ENCODE results near the gene CFL1.

Gene CFL1

DNA sequence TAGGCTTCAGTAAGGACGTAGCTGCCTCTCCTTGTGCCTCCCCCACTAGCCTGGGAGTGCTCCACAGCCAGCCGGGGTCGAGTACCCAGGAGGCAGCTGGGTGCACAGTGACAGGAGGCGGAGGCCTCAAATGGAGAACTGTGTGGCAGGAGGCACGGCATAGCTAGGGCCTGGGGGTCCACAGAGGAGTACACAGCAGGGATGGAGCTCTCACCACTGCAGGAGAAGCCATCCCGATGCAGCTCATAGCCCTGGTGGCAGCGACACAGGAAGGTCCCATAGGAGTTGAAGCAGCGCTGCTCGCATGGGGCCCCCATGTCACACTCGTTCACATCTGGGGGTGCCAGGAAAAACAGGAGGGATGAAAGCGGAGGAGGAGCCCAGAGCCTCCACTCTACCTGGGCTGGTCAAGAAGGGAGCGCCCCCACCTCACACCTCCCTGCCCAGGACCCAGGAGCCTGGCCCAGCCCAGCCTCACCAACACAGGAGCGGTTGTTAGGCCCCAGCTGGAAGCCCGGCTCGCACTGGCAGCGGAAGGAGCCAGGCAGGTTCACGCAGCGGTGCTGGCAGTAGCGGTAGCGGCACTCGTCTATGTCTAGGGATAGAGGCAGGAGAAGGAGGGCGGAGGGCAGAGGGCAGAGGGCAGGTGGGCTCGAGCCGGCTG is 11.8 kb upstream of the CFL1 start:
- no peak for DNase-seq (ENCODE audit: low read depth)

DNA sequence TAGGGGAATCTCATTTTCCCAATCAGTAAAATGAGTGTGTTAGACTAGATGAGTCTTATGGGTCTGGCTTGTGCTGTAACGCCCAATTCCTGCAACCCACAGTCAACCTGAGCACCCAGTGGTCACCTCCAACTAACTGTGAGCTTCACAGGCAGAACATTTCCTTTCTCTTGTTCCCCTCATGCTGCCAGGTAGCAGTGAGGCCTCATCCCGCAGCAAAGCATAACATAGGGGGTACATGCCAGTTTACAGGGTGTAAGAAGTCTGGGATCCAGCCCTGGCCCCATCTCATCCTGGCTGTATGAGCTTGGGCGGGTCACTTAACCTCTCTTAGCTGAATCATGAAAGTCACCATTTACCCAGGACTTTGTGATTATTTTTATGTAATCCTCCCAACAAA is 10.9 kb upstream of the CFL1 start:
- no peak for DNase-seq (ENCODE audit: low read depth)

DNA sequence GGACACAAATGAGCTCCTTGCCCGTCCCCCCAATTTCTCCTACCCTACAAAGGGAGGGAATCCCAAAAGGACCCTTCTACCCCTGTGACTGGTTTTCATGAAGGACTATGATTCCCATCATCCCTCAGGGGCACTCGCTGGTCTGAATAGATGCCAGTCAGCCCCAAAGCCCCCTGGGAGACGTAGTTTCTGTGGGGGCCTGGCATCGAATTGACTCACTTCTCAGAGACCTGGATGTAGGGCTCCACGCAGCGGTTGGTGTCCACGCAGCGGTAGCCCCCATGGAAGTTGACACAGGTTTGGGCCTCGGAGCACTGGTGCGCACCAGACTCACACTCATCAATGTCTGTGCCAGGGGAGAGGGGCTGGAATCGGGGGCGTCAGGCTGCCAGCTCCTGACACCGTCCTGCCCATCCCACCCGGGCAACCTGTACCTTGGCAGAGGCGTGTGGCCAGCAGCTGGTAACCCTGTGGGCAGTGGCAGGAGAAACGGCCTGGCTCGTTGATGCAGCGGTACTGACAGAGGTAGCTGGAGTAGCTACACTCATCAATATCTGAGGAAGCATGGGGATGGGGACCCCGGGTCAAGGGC is 10.2 kb upstream of the CFL1 start:
- no peak for DNase-seq (ENCODE audit: low read depth)

DNA sequence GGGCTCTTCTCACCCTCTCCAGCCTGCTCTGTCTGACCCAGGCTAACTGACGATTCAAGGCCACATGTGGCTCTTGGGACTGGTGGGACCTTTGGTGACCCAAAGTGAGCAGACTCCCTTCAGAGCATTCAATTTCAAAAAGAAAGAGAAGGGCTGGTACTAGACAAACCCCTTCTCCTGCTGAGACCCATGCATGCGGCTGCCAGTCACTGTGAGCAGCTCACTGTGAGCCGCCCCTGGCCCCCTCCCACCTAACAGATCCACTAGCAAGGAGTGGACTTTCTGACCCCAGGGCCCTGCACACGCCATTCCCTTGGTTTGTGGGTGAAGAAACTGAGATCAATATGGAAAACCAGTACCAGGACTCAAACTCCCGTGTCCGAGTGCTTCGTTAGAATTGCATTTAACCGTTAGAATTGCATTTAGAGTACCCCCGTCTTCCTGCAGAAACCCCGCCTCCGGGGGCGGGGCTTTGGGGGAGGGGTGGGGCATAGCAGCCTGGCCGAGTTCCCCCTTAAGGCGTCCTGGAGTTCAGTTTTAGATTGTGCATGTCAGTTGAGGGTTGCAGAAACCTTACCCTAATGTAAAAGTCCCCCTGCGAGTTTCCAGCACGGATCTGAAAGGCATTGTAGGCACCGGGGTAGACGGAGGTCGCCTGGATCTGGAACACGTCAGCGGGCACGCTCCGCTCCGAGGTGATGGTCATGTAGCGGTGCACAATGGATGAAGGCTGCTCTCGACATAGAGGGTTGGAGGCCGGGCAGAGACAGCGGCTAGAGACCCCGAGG is 9.5 kb upstream of the CFL1 start:
- no peak for DNase-seq (ENCODE audit: low read depth)

DNA sequence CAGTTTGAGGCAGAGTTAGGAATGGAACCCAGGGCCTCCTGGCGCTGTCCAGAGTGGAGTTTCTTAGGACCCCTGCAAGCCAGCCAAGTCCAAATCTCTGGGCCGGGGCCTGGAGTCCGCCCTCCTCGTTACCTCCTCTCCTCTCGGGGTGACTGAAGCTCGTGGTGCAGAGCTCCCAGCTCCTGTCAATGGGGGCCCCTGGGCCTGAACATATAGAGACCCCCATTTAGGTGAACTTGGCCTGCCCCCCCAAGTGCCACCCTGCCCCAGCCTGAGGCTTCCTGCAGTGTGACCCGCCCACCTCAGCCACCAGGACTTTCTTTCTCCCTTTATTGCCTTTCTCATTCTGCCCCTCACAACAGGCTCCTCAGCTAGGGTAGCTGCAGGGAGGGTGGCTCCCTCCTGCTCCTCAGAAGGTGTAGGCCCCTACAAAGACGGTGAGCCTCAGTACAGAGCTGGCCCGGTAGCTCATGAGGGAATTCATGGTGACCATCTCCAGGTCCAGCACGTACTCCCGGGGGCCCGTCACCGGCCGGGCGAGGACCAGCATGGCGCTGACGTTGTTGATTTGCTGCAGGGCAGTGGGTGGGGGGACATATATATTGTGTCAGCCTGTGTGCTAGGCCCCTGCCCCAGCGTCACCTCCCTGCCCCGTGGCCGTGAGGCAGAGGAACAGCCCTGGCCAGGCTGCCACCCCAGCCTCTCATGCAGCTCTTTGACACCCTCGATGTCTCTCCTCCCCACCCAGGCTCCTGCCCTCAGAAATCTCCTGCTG is 8.7 kb upstream of the CFL1 start:
- no peak for DNase-seq (ENCODE audit: low read depth)

DNA sequence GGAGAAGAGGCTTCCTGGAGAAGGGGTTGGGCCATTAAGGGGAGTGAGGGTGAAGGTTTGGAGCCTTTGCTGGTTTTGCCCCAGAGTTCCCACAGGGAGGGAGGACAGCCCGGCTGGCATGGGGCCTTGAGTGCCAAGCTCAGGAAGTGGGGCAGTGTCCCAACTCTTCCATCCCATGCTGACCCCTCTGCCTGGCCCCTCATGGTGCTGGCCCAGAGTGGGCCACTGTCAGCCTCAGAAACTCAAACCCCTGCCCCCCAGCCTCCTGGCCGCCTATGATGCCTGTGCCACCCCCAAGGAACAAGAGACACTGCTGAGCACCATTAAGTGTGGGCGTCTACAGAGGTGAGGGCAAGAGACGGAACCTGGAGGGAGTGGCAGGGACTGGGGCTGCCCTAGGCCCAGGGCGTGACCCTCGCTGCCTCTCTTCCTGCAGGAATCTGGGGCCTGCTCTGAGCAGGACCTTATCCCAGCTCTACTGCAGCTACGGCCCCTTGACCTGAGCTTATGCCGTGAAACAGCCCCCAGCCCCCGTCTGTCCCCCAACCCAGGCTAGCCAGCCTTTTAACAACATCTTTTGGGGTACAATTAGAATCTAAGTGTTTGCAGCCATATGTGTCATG is 7.7 kb upstream of the CFL1 start:
- DNase-seq (ENCODE audit: low read depth): no peak

DNA sequence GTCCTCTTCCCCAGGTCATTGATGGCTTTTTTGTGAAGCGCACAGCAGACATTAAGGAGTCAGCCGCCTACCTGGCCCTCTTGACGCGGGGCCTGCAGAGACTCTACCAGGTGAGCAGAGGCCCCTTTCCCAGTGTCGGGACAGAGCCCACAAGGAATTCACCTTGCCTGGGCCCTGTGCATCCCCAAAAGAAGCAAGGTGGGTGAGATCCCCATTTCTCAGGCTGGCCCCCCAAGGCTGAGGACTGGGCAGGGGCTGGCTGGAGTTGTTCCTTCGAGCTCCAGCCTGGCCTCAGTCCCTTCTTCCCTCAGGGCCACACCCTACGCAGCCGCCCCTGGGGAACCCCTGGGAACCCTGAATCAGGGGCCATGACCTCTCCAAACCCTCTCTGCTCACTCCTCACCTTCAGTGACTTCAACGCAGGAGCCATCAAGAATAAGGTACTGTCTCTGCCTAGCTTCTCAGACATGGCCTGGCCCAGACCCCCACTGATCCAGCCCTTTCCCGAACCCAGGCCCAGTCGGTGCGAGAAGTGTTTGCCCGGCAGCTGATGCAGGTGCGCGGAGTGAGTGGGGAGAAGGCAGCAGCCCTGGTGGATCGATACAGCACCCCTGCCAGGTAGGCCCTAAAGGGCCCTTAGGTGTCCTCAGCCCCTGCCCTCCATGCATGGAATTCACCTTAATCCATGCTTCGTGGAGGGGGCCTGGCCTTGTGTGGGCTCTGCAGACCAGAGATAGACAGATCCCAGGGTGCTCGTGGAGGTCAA is 6.9 kb upstream of the CFL1 start:
- DNase-seq (ENCODE audit: low read depth): no peak

DNA sequence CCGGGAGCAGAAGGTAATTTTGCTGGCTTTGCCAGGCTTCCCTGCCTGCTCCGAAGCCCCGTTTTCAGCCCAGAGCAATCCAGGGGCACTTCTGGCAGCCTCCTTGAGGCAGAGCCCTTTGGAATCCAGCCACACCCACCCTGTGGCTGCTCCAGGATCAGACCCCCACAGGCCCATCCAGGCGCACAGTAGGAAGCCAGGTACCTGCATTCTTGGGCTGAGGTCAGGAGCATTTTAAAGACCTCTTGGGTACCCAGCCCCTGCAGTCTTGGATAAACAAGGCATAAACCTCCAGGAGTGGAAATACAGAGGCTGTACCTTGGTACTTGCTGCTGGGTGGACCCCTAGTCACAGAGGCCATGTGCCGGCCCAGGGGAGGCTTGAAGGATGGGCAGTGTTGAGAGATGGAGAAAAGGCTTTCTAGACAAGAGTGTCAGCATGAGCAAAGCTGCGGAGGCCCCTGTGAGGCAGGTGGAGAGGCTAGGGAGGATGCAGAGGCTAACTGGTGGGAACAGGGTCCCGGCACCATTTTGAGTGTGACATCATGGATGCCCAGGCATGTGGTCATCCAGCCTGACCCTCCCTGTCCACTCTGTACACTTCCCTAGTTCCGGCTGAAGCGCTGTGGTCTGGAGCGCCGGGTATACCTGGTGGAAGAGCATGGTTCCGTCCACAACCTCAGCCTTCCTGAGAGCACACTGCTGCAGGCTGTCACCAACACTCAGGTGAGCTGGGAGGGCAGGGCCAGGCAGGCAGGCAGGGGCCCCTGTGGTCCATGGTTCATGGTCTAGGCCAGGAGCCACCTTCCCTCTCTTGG is 6.1 kb upstream of the CFL1 start:
- no peak for DNase-seq (ENCODE audit: low read depth)

DNA sequence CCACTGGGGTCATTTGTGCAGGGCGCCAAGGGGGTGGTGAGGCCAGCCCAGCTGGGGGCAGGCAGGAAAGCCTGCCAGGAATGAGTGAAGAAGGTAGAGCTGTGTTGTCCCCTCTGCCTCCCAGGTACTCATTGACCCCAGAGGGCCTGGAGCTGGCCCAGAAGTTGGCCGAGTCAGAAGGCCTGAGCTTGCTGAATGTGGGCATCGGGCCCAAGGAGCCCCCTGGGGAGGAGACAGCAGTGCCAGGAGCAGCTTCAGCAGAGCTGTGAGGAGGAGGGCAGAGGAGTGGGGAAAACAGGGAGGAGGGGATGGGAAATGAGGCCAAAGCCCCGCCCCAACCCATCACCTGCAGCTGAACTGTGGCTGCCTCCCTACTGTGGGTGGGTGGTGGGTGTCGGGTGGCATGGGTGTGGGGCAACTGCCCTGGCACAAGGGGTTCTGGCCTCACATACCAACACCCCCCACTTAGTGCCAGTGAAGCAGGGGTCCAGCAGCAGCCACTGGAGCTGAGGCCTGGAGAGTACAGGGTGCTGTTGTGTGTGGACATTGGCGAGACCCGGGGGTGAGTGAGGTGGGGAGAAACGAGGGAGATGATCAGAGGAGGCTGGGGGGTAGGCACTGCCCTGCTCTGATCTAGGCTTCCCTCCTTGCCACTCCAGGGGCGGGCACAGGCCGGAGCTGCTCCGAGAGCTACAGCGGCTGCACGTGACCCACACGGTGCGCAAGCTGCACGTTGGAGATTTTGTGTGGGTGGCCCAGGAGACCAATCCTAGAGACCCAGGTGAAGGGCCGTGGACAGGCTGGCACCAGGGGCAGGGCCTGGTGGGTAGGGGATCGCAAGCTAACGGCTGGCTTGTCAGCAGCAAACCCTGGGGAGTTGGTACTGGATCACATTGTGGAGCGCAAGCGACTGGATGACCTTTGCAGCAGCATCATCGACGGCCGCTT is 5.2 kb upstream of the CFL1 start:
- no peak for DNase-seq (ENCODE audit: low read depth)

DNA sequence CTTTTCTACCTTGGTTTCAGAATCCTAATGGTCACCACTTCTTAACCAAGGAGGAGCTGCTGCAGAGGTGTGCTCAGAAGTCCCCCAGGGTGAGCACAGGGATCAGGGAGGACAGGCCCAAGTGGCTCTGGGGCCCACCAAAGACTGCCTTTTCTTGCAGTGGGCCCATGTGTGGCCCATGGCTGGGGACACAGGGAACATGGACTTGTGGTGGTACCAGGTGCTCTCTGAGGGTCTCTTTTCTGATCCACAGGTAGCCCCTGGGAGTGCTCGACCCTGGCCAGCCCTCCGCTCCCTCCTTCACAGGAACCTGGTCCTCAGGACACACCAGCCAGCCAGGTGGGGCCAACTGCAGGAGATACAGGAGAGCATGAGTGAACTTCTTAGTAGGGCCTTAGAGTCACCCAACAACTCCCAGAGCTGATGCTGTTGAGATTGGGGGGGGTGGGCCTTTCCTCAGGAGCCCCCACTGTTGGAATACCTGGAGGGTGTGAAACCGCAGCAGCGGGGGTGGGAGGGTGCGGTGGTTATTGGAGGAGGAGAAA is 4.3 kb upstream of the CFL1 start:
- no peak for DNase-seq (ENCODE audit: low read depth)

DNA sequence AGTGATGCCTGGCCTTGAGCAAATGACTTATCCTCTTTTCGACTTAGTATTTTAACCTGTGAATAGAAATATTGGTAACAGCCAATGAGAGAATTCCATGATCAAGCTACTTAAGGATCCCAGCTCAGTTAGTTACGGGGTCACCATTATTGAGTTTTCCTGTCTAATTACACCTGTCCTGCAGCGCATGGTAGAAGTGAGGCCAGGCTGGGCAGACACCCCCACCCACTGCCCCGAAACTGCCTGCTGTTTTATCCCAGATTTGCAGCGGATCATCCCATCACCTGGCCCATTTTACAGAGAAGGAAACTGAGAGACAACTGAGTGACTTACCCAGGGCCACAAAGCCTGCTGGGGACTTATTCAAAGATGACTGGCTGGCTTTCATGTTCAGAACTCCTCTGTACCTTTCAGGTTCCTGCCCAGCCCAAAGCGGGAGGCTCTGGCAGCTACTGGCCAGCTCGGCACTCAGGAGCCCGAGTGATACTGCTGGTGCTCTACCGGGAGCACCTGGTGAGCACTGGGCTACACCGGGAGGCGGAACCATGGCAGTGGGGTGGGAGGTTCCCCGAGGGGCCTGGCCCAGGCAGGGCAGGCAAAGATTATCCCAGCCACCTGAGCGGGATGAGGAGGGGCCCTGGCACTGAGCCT is 3.7 kb upstream of the CFL1 start:
- no peak for DNase-seq (ENCODE audit: low read depth)

DNA sequence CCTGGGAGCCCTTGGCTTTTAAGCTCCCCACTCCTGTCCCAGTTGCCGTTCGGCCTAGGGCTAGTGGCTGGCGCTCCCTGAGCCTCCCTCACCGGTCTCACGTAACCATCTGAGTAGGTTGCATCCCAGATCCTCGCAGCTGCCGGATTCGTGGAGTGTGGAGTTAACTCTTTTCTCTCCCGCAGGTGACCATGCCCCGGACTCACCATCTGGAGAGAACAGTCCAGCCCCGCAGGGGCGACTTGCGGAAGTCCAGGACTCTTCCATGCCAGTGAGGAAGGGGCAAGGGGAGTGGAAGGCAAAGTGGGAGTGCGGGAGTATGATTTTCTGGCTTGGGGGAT is 3.2 kb upstream of the CFL1 start:
- no peak for DNase-seq (ENCODE audit: low read depth)

DNA sequence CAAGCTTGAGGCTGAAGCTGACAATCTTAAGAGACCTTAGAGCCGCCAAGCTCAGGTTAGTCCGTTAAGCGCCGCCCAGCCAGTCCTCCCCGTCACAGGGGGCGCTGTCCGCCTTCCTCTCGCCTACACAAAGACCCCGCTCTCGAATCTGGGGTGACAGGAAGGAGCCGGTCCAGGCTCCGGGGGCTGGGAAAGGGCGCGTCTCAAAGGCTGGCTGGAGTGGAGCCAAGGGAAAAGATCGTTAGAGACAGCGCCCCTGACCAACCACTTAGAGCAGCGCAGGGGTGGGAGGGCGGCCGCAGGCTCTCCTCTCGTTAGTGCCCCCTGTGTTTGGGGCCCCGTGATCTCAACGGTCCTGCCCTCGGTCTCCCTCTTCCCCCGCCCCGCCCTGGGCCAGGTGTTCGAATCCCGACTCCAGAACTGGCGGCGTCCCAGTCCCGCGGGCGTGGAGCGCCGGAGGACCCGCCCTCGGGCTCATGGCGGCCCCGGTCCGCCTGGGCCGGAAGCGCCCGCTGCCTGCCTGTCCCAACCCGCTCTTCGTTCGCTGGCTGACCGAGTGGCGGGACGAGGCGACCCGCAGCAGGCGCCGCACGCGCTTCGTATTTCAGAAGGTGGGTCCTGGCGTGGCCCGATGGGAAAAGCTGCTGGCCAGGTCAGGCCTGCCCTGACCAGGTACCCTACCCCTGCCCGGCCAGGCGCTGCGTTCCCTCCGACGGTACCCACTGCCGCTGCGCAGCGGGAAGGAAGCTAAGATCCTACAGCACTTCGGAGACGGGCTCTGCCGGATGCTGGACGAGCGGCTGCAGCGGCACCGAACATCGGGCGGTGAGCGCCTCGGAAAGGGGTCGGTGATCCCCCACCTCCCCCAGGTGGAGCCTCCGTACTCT is 2.5 kb upstream of the CFL1 start, which contains the start of gene MUS81:
TSS of gene MUS81 (plus strand) at position 156 of the 887 bp plus-strand sequence. CDS start at position 477, 321 bp downstream.
- peak; percentile 93 for DNase-seq (ENCODE audit: low read depth)

DNA sequence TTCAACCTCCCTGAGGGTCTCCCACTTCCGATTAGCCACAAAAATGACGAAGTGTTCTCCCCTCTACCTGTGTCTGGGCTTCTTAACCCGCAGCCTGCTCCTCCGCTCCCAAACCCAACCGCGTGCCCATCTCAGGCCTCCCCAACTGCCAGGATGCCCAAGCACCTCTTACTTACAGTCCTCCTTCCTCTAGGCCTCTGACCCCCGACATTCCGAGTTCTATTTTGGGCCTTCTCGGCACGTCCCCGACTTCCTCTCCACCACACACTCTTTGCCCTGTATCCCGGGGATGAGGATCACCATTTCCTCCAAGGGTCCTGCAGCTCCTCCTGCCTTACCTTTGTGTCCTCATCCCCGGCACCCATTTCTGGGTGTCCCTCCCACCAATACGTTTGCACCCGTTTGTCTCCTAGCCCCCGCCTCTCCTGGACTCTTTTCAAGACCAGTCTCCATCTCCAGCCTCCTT is 1.9 kb upstream of the CFL1 start:
- DNase-seq (ENCODE audit: low read depth): no peak

DNA sequence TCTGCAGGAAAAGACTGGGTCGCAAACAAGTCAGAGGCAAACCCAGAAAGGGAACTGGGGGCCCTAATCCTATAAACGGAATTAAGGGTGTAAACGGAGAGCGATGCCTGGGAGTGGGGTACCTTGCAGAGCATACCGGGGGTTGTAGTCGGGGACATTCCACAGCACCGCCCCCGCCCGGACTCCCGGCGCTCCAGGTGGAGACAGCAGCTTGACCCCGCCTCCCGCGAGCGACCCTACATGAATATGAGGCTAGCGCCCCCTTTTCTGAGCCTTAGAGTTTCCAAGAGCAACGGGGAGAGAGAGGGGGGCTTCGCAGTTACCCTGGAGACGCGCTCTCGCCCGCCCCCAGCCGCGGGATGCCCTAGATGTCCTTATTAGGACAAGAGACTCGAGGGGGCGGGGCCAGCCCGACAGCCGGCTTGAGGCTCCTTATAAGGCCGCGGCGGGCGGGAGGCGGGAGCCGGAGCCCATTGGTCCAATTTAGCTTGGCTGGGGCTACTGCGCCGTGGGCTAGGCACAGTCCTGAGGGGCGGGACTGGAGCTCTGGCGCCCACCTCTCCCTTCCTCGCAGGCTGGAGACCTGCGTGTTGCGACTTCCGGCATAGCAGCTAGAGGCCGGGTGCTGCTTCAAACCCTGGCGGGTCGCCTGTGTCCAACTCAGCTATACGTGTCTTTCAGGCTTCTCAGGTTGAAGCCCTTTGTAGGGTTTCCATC is 1.3 kb upstream of the CFL1 start:
- peak; percentile 91 for DNase-seq (ENCODE audit: low read depth)

DNA sequence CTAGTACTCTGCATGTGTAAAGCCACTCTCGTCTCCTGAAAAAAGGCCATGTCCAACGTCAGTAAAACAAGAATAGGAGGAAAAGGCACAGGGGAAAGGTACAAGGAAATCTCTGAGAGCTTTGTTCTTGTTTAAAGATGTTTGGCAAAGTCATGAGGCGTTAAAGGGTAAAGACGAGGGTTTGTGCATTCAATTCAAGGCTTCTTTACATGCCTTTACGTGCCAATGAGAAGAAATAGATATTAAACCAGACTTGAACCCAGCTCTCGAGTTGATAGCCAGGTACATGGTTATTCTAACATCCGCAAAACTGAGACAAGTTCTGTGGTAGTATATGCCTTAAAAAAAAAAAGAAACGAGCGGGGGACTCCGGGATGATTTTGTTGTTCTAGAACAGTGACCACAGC is 704 bp upstream of the CFL1 start:
- DNase-seq (ENCODE audit: low read depth): no peak

DNA sequence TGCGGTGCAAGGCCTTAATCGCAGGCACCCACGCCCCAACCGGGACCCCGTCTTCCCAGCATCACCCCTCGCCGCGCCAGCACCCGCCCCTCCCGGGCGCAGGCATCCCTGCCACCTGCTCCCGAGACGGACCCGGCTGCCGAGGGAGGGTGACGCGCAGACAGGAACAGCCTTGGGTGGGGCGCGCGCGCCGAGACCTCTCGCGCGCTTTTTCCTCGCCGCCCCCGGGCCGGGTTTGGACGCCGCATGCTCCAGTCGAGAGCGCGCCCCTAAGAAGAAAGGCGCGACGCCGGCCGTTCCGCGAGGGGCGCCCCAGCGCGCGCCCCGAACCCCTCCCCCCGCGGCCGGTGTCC is 504 bp downstream of the CFL1 start:
- peak; percentile 53 for DNase-seq (ENCODE audit: low read depth)

All from activated T-helper 1 cell treated with Interleukin-2 at 50 U/mL for 16 hours (primary cell).